H9 (cell line): ENCODE measurements around the gene PKP3. TPM values are rescaled to one million over a fixed set of nuclear protein-coding genes. Genes with fewer than 3 reads are reported as not detected.

Experiments
- DNase-seq: peaks from one replicate; pipeline ENCODE4 v3.0.0-alpha.2; 2017
- H2AFZ ChIP-seq: one replicate; pipeline ENCODE4 v1.6.1; 2013; ENCODE audit warnings: mild to moderate bottlenecking, low read length, control low read depth, moderate library complexity
- H2AK5ac ChIP-seq: 2 replicates; pipeline ENCODE4 v1.6.1; 2013; ENCODE audit warnings: low read length, control low read depth, mixed read lengths; ENCODE audit not compliant: insufficient read length
- H2BK120ac ChIP-seq: one replicate; pipeline ENCODE4 v1.6.1; 2013; ENCODE audit warnings: low read depth, mild to moderate bottlenecking, low read length, control low read depth, inconsistent platforms; ENCODE audit not compliant: poor library complexity, severe bottlenecking
- H2BK12ac ChIP-seq: 2 replicates; pipeline ENCODE4 v1.6.1; 2013; ENCODE audit warnings: low read length, control low read depth, mixed read lengths, low read depth; ENCODE audit not compliant: insufficient read length
- H2BK15ac ChIP-seq: 2 replicates; pipeline ENCODE4 v1.6.1; 2013; ENCODE audit warnings: low read depth, low read length, control low read depth
- H2BK20ac ChIP-seq: one replicate; pipeline ENCODE4 v1.6.1; 2013; ENCODE audit warnings: low read depth, mild to moderate bottlenecking, low read length, control low read depth, inconsistent platforms; ENCODE audit not compliant: poor library complexity, severe bottlenecking
- H2BK5ac ChIP-seq: 2 replicates; pipeline ENCODE4 v1.6.1; 2013; ENCODE audit warnings: low read length, control low read depth, mixed read lengths; ENCODE audit not compliant: insufficient read length
- H3K14ac ChIP-seq: 2 replicates; pipeline ENCODE4 v1.6.1; 2013; ENCODE audit warnings: low read length, control low read depth; ENCODE audit not compliant: insufficient read depth
- H3K18ac ChIP-seq: 2 replicates; pipeline ENCODE4 v1.6.1; 2013; ENCODE audit warnings: low read depth, mild to moderate bottlenecking, mixed read lengths, low read length, control low read depth; ENCODE audit not compliant: insufficient read length
- H3K23ac ChIP-seq: 2 replicates; pipeline ENCODE4 v1.6.1; 2013; ENCODE audit warnings: low read length, control low read depth, mixed read lengths, low read depth; ENCODE audit not compliant: insufficient read length
- H3K23me2 ChIP-seq: 2 replicates; pipeline ENCODE4 v1.6.1; 2013; ENCODE audit warnings: low read depth, mild to moderate bottlenecking, mixed read lengths, low read length, control low read depth; ENCODE audit not compliant: insufficient read length, poor library complexity, severe bottlenecking
- H3K27ac ChIP-seq: 2 replicates; pipeline ENCODE4 v1.5.1; 2013; ENCODE audit warnings: low read length, control low read depth, mixed read lengths, low read depth; ENCODE audit not compliant: insufficient read length
- H3K27me3 ChIP-seq: 2 replicates; pipeline ENCODE4 v1.6.1; 2013; ENCODE audit warnings: low read length, control low read depth, inconsistent platforms; ENCODE audit not compliant: insufficient read depth
- H3K4ac ChIP-seq: 2 replicates; pipeline ENCODE4 v1.6.1; 2013; ENCODE audit warnings: low read depth, mild to moderate bottlenecking, control low read depth, inconsistent platforms, low read length, moderate library complexity
- H3K4me1 ChIP-seq: 2 replicates; pipeline ENCODE4 v1.6.1; 2013; ENCODE audit warnings: low read length, control low read depth, inconsistent platforms; ENCODE audit not compliant: insufficient read depth
- H3K4me2 ChIP-seq: 2 replicates; pipeline ENCODE4 v1.6.1; 2013; ENCODE audit warnings: low read length, control low read depth, mixed read lengths; ENCODE audit not compliant: insufficient read length, insufficient read depth
- H3K56ac ChIP-seq: 2 replicates; pipeline ENCODE4 v1.6.1; 2013; ENCODE audit warnings: low read depth, mild to moderate bottlenecking, mixed read lengths, low read length, control low read depth; ENCODE audit not compliant: insufficient read length
- H3K79me1 ChIP-seq: 2 replicates; pipeline ENCODE4 v1.6.1; 2013; ENCODE audit warnings: low read depth, mild to moderate bottlenecking, moderate library complexity, low read length, control low read depth, inconsistent platforms; ENCODE audit not compliant: insufficient read depth, poor library complexity, severe bottlenecking
- H3K79me2 ChIP-seq: 2 replicates; pipeline ENCODE4 v1.6.1; 2013; ENCODE audit warnings: low read length, control low read depth, inconsistent platforms; ENCODE audit not compliant: insufficient read depth
- H3K9ac ChIP-seq: 2 replicates; pipeline ENCODE4 v1.6.1; 2013; ENCODE audit warnings: low read length, control low read depth, mixed read lengths; ENCODE audit not compliant: insufficient read length; ENCODE audit errors: extremely low read depth
- H3K9me3 ChIP-seq: one replicate; pipeline ENCODE4 v1.6.1; 2013; ENCODE audit warnings: low read depth, low read length, inconsistent platforms; ENCODE audit not compliant: control insufficient read depth
- H3T11ph ChIP-seq: one replicate; pipeline ENCODE4 v1.6.1; 2013; ENCODE audit warnings: mild to moderate bottlenecking, low read length, control low read depth, inconsistent platforms
- H4K20me1 ChIP-seq: one replicate; pipeline ENCODE4 v1.6.1; 2013; ENCODE audit not compliant: control insufficient read depth, insufficient read length, insufficient read depth
- H4K5ac ChIP-seq: 2 replicates; pipeline ENCODE4 v1.6.1; 2013; ENCODE audit warnings: low read depth, mild to moderate bottlenecking, mixed read lengths, low read length, control low read depth; ENCODE audit not compliant: insufficient read length
- H4K8ac ChIP-seq: replicated peaks from 2 replicates; pipeline ENCODE4 v1.6.1; 2013; ENCODE audit warnings: low read length, control low read depth, mixed read lengths, low read depth; ENCODE audit not compliant: insufficient read length
- H4K91ac ChIP-seq: 2 replicates; pipeline ENCODE4 v1.6.1; 2013; ENCODE audit warnings: low read depth, mild to moderate bottlenecking, moderate library complexity, mixed read lengths, low read length, control low read depth; ENCODE audit not compliant: insufficient read length
- H3K27ac Mint-ChIP-seq, 3 experiments: 2 replicates in 2 of 3; 3 replicates in 1 of 3; pipeline ENCODE4 v1.8.0; 2020 to 2021; ENCODE audit warnings: mixed read lengths in 3 of 3, mild to moderate bottlenecking in 1 of 3, moderate library complexity in 1 of 3
- H3K27me3 Mint-ChIP-seq: 2 replicates; pipeline ENCODE4 v1.8.0; 2021; ENCODE audit warnings: low read depth, mild to moderate bottlenecking, moderate library complexity, mixed read lengths
- H3K36me3 Mint-ChIP-seq, 3 experiments: 2 replicates in 2 of 3; 3 replicates in 1 of 3; pipeline ENCODE4 v1.8.0; 2020 to 2021; ENCODE audit warnings: low read depth in 3 of 3, mixed read lengths in 3 of 3; ENCODE audit not compliant: insufficient read depth in 1 of 3
- H3K4me1 Mint-ChIP-seq, 2 experiments: 2 replicates each; pipeline ENCODE4 v1.8.0; 2020; ENCODE audit warnings: mixed read lengths in 2 of 2
- H3K4me3 Mint-ChIP-seq, 2 experiments: 2 replicates in 1 of 2; 3 replicates in 1 of 2; pipeline ENCODE4 v1.8.0; 2020 to 2021; ENCODE audit warnings: mild to moderate bottlenecking in 2 of 2, mixed read lengths in 2 of 2, moderate library complexity in 1 of 2
- H3K9me3 Mint-ChIP-seq, 2 experiments: 2 replicates in 1 of 2; 3 replicates in 1 of 2; pipeline ENCODE4 v1.8.0; 2020; ENCODE audit warnings: mild to moderate bottlenecking in 2 of 2, mixed read lengths in 2 of 2, moderate library complexity in 1 of 2
- CTCF ChIP-seq: fragments of 200-600 bp; sonication (generic); conservative IDR thresholded peaks from 3 replicates; pipeline ENCODE4 v1.8.0; 2021; ENCODE audit warnings: antibody characterized with exemption, mild to moderate bottlenecking
- WGBS: extraction: QIAGEN DNeasy Blood & Tissue Kit; methylation state at CpG from one replicate; pipeline ENCODE4 v1.1.7; 2013; ENCODE audit warnings: missing lambda C conversion rate, low lambda C conversion rate, mixed read lengths; ENCODE audit not compliant: insufficient read length; ENCODE audit errors: extremely low coverage; 5-methylcytosine and 5-hydroxymethylcytosine counted together
- total RNA-seq: library from RNA; stranded (reverse); gene quantifications from 2 replicates; pipeline ENCODE4 v1.2.1, GENCODE V29; 2021

PKP3 gene
- total RNA-seq, 1 experiment from 2014 or later, result 41.7 TPM

- DNase-seq, result no peak
- no peak overlapping the region for H2AFZ ChIP-seq
- H3K56ac ChIP-seq, result no peak overlapping the region
- H3K4me1 Mint-ChIP-seq, result peaks cover 0 to 3% of the 10 kb centered on the region in 2 experiments; a peak in 1 of 4 replicates
- H3K9ac ChIP-seq, result no peak overlapping the region
- no peak overlapping the region for H3K4me2 ChIP-seq
- no CpG with 5 or more reads among the region's 16 CpGs for WGBS
- H3K27me3 Mint-ChIP-seq, result peaks cover 14% of the 10 kb centered on the region
- H3K14ac ChIP-seq, result no peak overlapping the region
- no peaks in the 10 kb centered on the region for H3K4me1 ChIP-seq
- H2BK5ac ChIP-seq, result no peak overlapping the region
- no peak overlapping the region for H3K27ac ChIP-seq
- TF ChIP-seq CTCF, result no peak
- H3K79me1 ChIP-seq, result no peaks in the 10 kb centered on the region
- H4K91ac ChIP-seq, result no peak overlapping the region
- no peak overlapping the region for H2BK20ac ChIP-seq
- no peak overlapping the region for H3K18ac ChIP-seq
- no peak overlapping the region for H2BK15ac ChIP-seq
- H3K9me3 ChIP-seq, result peaks cover 13% of the 10 kb centered on the region
- H3K27me3 ChIP-seq, result no peaks in the 10 kb centered on the region; the same call in 1 of the 2 replicates
- H4K8ac ChIP-seq, result no peak overlapping the region
- no peak overlapping the region for H4K5ac ChIP-seq
- no peak overlapping the region for H3T11ph ChIP-seq
- H3K23me2 ChIP-seq, result no peaks in the 10 kb centered on the region
- H4K20me1 ChIP-seq, result no peaks in the 10 kb centered on the region
- H3K36me3 Mint-ChIP-seq, result peaks cover 12 to 22% (median 15%) of the 10 kb centered on the region in 3 experiments
- no peaks in the 10 kb centered on the region for H3K79me2 ChIP-seq
- peaks cover 9% of the 10 kb centered on the region in 2 experiments for H3K9me3 Mint-ChIP-seq
- no peak overlapping the region for H2BK120ac ChIP-seq
- no peak overlapping the region for H3K27ac Mint-ChIP-seq
- no peak overlapping the region for H3K4ac ChIP-seq
- no peak overlapping the region for H2BK12ac ChIP-seq
- no peak overlapping the region for H2AK5ac ChIP-seq
- no peak overlapping the region for H3K23ac ChIP-seq
- H3K4me3 Mint-ChIP-seq, result no peak overlapping the region
Observed at GRCh38 chr11:384511-384910, 9.5 kb upstream of the PKP3 start.
